Nephron progenitor cell (in vitro differentiated cells): Measurements from ENCODE around the gene C9.

ENCODE experiments used
- DNase-seq: peaks from one replicate; pipeline ENCODE4 v3.0.0; 2021
- H3K27ac Mint-ChIP-seq: 2 replicates; pipeline ENCODE4 v1.8.0; 2021; ENCODE audit warnings: mild to moderate bottlenecking, moderate library complexity, mixed read lengths
- H3K27me3 Mint-ChIP-seq: 2 replicates; pipeline ENCODE4 v1.8.0; 2021; ENCODE audit warnings: mild to moderate bottlenecking, low read depth, mixed read lengths; ENCODE audit not compliant: poor library complexity
- H3K36me3 Mint-ChIP-seq: 2 replicates; pipeline ENCODE4 v1.8.0; 2021; ENCODE audit warnings: low read depth, mixed read lengths
- H3K4me1 Mint-ChIP-seq: 2 replicates; pipeline ENCODE4 v1.8.0; 2021; ENCODE audit warnings: mixed read lengths
- H3K4me3 Mint-ChIP-seq: 2 replicates; pipeline ENCODE4 v1.8.0; 2021; ENCODE audit warnings: mild to moderate bottlenecking, moderate library complexity, mixed read lengths
- H3K9me3 Mint-ChIP-seq: 2 replicates; pipeline ENCODE4 v1.8.0; 2021; ENCODE audit warnings: mild to moderate bottlenecking, moderate library complexity, mixed read lengths
- CTCF ChIP-seq: fragments of 200-600 bp; sonication (generic); IDR thresholded peaks from 2 replicates; pipeline ENCODE4 v1.5.0; 2021; ENCODE audit warnings: antibody characterized with exemption

The C9 gene

DNA sequence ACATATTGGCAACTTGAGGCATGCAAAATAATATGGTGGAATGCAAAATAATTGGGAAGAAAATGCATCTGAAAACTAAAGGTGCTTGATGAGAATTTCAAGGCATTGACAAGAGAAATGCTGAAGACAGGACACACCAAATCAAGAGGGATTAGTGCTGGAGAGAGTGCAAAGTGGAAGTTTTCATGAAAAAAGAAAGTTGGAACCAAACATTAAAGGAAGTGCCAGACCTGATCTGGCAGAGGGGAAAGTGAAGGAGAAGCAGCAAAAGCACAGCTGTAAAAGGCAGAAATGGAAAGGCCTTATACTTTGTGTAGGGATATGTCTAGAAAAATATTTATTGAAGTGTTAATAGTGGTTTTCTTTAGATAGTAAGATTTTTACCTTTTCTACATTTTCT is 109.6 kb downstream of the C9 start:
- H3K4me1 Mint-ChIP-seq = no peaks in the 10 kb centered on the region
- TF ChIP-seq CTCF = no peak

DNA sequence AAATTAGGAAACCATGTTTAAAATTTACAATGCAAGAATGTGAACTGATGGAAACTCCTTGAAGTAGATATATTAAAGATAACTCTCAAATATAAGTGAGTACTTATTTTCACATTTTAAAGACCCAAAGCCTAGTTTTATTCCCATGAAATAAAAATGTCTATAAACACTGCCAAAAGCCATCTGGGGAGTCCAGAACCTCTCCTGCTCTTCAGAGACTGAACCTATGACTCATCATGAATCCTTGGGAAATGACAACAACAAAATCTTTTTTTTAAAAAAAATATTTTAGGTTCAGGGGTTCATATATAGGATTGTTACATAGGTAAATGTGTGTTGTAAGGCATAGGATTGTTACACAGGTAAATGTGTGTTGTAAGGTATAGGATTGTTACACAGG is 111.1 kb downstream of the C9 start:
- H3K27ac Mint-ChIP-seq = no peak overlapping the region
- no peak for TF ChIP-seq CTCF
- no peak for DNase-seq
- no peak overlapping the region for H3K4me3 Mint-ChIP-seq
- H3K36me3 Mint-ChIP-seq = peaks cover 6% of the 10 kb centered on the region
- peaks cover 26% of the 10 kb centered on the region for H3K9me3 Mint-ChIP-seq
- no peaks in the 10 kb centered on the region for H3K27me3 Mint-ChIP-seq
- no peaks in the 10 kb centered on the region for H3K4me1 Mint-ChIP-seq

More for the DNA sequence above, 109.6 kb downstream of the C9 start:
- Mint-ChIP-seq H3K27ac (no peak overlapping the region), H3K36me3 (peaks cover 6% of the 10 kb centered on the region), H3K4me3 (no peak overlapping the region), H3K27me3 (no peaks in the 10 kb centered on the region), H3K9me3 (peaks cover 17% of the 10 kb centered on the region)
- DNase-seq = no peak

GRCh38 chr5:39249564-39250274 is 114.6 kb downstream of the C9 start:
- Mint-ChIP-seq H3K4me3 (no peak overlapping the region), H3K4me1 (no peaks in the 10 kb centered on the region), H3K9me3 (peaks cover 28% of the 10 kb centered on the region), H3K27ac (no peak overlapping the region), H3K27me3 (no peaks in the 10 kb centered on the region), H3K36me3 (peaks cover 6% of the 10 kb centered on the region)
- DNase-seq = no peak
- TF ChIP-seq CTCF = no peak

DNA sequence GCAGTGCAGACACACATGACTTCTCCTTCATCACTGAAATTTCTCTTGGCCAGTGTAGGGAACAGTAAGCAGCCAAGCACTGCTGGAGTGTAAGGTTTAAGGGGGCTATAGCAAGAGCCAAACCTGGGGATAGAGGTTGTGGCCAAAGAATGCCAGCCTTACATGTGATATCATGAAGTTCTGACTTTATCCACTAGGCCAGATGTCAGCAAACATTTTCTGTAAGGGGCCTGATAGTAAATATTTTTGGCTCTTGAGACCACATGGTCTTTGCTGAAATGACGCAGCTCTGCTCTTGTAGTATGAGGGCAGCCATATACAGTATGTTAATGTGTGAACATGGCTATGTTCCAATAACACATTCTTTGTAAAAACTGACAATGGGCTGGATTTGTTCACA is 115.2 kb downstream of the C9 start:
- no peak for TF ChIP-seq CTCF
- H3K4me1 Mint-ChIP-seq = no peaks in the 10 kb centered on the region
- no peak overlapping the region for H3K4me3 Mint-ChIP-seq
- H3K36me3 Mint-ChIP-seq = peaks cover 6% of the 10 kb centered on the region
- no peaks in the 10 kb centered on the region for H3K27me3 Mint-ChIP-seq
- DNase-seq = no peak
- no peak overlapping the region for H3K27ac Mint-ChIP-seq
- peaks cover 30% of the 10 kb centered on the region for H3K9me3 Mint-ChIP-seq

- Mint-ChIP-seq H3K4me1 (no peaks in the 10 kb centered on the region), H3K4me3 (no peak overlapping the region), H3K36me3 (no peaks in the 10 kb centered on the region), H3K27ac (no peak overlapping the region), H3K9me3 (peaks cover 33% of the 10 kb centered on the region), H3K27me3 (no peaks in the 10 kb centered on the region)
- no peak for DNase-seq
- TF ChIP-seq CTCF = no peak
Observed at GRCh38 chr5:39240750-39241149, 123.5 kb downstream of the C9 start.
